Caco-2 (cell line): ENCODE results near the gene EPHA10. TPM values are rescaled to one million over a fixed set of nuclear protein-coding genes. Genes with fewer than 3 reads are reported as not detected.

ENCODE experiments used
- BruUV-seq: library from RNA; stranded (reverse); fragments of 400-500 nt; replicated peaks from 2 replicates; lab custom pipeline; 2021; lab: Mats Ljungman, UMichigan
- CTCF ChIA-PET: fragments of 300-600 bp; sonication (Branson Sonifier 250); formaldehyde crosslinking; loops from one replicate; lab custom pipeline; 2022; ENCODE audit warnings: antibody characterized with exemption; lab: Charles Lee
- POLR2A ChIA-PET: fragments of 300-600 bp; sonication (Branson Sonifier 250); formaldehyde crosslinking; loops from one replicate; lab custom pipeline; 2022; ENCODE audit warnings: antibody characterized with exemption; lab: Charles Lee
- DNase-seq, 2 experiments: peaks; one replicate each; pipeline versions ENCODE4 v3.0.0 to v3.0.0-alpha.2; 2020 to 2022
- H3K27me3 ChIP-seq: replicated peaks from 2 replicates; pipeline ENCODE4 v1.6.0; 2011; ENCODE audit warnings: low read length; ENCODE audit not compliant: control insufficient read depth, insufficient read depth
- H3K36me3 ChIP-seq: 2 replicates; pipeline ENCODE4 v1.5.1; 2011; ENCODE audit warnings: low read length; ENCODE audit not compliant: control insufficient read depth, insufficient read depth
- H3K4me1 ChIP-seq: fragments of 250-450 bp; sonication (Bioruptor Pico); 2 replicates; pipeline ENCODE4 v1.5.1; 2020; ENCODE audit warnings: mild to moderate bottlenecking
- H3K4me3 ChIP-seq: 2 replicates; pipeline ENCODE4 v1.5.1; 2011; ENCODE audit warnings: low read depth, mild to moderate bottlenecking, control low read depth, low read length
- H3K9me3 ChIP-seq: fragments of 250-450 bp; sonication (Bioruptor Pico); 2 replicates; pipeline ENCODE4 v1.5.1; 2020; ENCODE audit warnings: mild to moderate bottlenecking, moderate library complexity
- H3K27ac Mint-ChIP-seq: one replicate; pipeline ENCODE4 v1.8.0; 2022; ENCODE audit warnings: mixed read lengths; ENCODE audit not compliant: unreplicated experiment
- H3K27me3 Mint-ChIP-seq: one replicate; pipeline ENCODE4 v1.8.0; 2022; ENCODE audit warnings: mixed read lengths; ENCODE audit not compliant: insufficient read depth, unreplicated experiment
- H3K36me3 Mint-ChIP-seq: one replicate; pipeline ENCODE4 v1.8.0; 2022; ENCODE audit warnings: mild to moderate bottlenecking, mixed read lengths; ENCODE audit not compliant: insufficient read depth, unreplicated experiment
- H3K4me1 Mint-ChIP-seq: one replicate; pipeline ENCODE4 v1.8.0; 2022; ENCODE audit warnings: low read depth, mixed read lengths; ENCODE audit not compliant: unreplicated experiment
- H3K4me3 Mint-ChIP-seq: one replicate; pipeline ENCODE4 v1.8.0; 2022; ENCODE audit warnings: mild to moderate bottlenecking, moderate library complexity, mixed read lengths; ENCODE audit not compliant: unreplicated experiment
- H3K9me3 Mint-ChIP-seq: one replicate; pipeline ENCODE4 v1.8.0; 2022; ENCODE audit warnings: mixed read lengths; ENCODE audit not compliant: unreplicated experiment
- intact Hi-C: fragments of 100-400 bp; cut with micrococcal nuclease; formaldehyde crosslinking; loops from one replicate; pipeline ENCODE4 v1.10.0; 2022; ENCODE audit not compliant: unreplicated experiment
- total RNA-seq: library from RNA; stranded (reverse); gene quantifications from 2 replicates; pipeline ENCODE4 v1.2.3, GENCODE V29; 2022
- TF ChIP-seq, protein P1 (sequence below), 2 experiments: fragments of 200-600 bp in 1 of 2; IDR thresholded peaks; 1 replicate in 1 of 2; 2 replicates in 1 of 2; pipeline versions ENCODE4 v1.5.1 to v1.8.0; 2011 to 2022; ENCODE audit warnings: antibody characterized with exemption in 1 of 2, control low read depth in 1 of 2, inconsistent platforms in 1 of 2, low read depth in 1 of 2, low read length in 1 of 2, mild to moderate bottlenecking in 1 of 2, moderate library complexity in 1 of 2; ENCODE audit not compliant: insufficient read depth in 1 of 2, severe bottlenecking in 1 of 2, unreplicated experiment in 1 of 2

The EPHA10 gene
- total RNA-seq, 1 experiment from 2014 or later, result 2.8 TPM

- TF ChIP-seq, protein P1, sequence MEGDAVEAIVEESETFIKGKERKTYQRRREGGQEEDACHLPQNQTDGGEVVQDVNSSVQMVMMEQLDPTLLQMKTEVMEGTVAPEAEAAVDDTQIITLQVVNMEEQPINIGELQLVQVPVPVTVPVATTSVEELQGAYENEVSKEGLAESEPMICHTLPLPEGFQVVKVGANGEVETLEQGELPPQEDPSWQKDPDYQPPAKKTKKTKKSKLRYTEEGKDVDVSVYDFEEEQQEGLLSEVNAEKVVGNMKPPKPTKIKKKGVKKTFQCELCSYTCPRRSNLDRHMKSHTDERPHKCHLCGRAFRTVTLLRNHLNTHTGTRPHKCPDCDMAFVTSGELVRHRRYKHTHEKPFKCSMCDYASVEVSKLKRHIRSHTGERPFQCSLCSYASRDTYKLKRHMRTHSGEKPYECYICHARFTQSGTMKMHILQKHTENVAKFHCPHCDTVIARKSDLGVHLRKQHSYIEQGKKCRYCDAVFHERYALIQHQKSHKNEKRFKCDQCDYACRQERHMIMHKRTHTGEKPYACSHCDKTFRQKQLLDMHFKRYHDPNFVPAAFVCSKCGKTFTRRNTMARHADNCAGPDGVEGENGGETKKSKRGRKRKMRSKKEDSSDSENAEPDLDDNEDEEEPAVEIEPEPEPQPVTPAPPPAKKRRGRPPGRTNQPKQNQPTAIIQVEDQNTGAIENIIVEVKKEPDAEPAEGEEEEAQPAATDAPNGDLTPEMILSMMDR (IDR thresholded peaks at IDR 0.05; ENCODE audit: insufficient read depth in 1 of 2, low read depth in 1 of 2, low read length in 1 of 2, severe bottlenecking in 1 of 2, unreplicated experiment in 1 of 2), result no peak
- no peak for DNase-seq
- no TSS peak for BruUV-seq
- no peaks in the 10 kb centered on the region for H3K9me3 Mint-ChIP-seq
- H3K4me3 Mint-ChIP-seq, result no peak overlapping the region
- intact Hi-C loops, result no loop called here
- POLR2A ChIA-PET, result no interaction called here
- no peak overlapping the region for H3K27ac Mint-ChIP-seq
- no peaks in the 10 kb centered on the region for H3K36me3 Mint-ChIP-seq
- H3K27me3 Mint-ChIP-seq, result peaks cover 6% of the 10 kb centered on the region
- H3K27me3 ChIP-seq, result no peaks in the 10 kb centered on the region
- H3K4me3 ChIP-seq, result no peak overlapping the region
- CTCF ChIA-PET, result no interaction called here
- no peaks in the 10 kb centered on the region for H3K4me1 Mint-ChIP-seq
- no peaks in the 10 kb centered on the region for H3K4me1 ChIP-seq
- no peaks in the 10 kb centered on the region for H3K36me3 ChIP-seq
- no peaks in the 10 kb centered on the region for H3K9me3 ChIP-seq
These were observed 93.7 kb downstream of the EPHA10 start for GRCh38 chr1:37671261-37671660.

DNA sequence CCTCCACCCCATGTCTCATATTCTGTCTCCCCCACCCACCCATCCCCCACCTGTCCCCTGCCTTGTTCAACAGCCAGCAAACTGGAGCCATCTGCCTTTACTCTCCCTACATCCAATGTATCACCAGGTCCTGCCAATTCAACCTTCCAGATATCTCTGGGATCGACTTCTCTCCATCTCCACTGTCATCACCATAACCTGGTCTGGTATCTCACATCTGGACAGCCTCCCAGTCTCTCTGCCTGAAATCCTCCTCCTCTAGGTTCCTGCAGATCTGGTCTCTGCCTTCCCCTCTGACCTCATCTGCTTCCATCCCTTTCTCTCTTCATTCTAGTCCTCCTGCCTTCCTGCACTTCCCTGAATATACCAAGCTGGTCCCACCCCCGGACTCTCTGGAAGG lies 94.8 kb downstream of the EPHA10 start:
- H3K4me1 ChIP-seq, result no peaks in the 10 kb centered on the region
- no TSS peak for BruUV-seq
- no peak overlapping the region for H3K4me3 ChIP-seq
- Mint-ChIP-seq H3K4me3 (no peak overlapping the region), H3K9me3 (no peaks in the 10 kb centered on the region), H3K36me3 (no peaks in the 10 kb centered on the region), H3K4me1 (no peaks in the 10 kb centered on the region), H3K27ac (no peak overlapping the region), H3K27me3 (peaks cover 6% of the 10 kb centered on the region)
- TF ChIP-seq, protein P1 (IDR thresholded peaks at IDR 0.05; ENCODE audit: insufficient read depth in 1 of 2, low read depth in 1 of 2, low read length in 1 of 2, severe bottlenecking in 1 of 2, unreplicated experiment in 1 of 2), result no peak
- intact Hi-C loops, result no loop called here
- H3K27me3 ChIP-seq, result no peaks in the 10 kb centered on the region
- no peaks in the 10 kb centered on the region for H3K36me3 ChIP-seq
- POLR2A ChIA-PET, result no interaction called here
- no peak for DNase-seq
- CTCF ChIA-PET, result no interaction called here
- no peaks in the 10 kb centered on the region for H3K9me3 ChIP-seq

DNA sequence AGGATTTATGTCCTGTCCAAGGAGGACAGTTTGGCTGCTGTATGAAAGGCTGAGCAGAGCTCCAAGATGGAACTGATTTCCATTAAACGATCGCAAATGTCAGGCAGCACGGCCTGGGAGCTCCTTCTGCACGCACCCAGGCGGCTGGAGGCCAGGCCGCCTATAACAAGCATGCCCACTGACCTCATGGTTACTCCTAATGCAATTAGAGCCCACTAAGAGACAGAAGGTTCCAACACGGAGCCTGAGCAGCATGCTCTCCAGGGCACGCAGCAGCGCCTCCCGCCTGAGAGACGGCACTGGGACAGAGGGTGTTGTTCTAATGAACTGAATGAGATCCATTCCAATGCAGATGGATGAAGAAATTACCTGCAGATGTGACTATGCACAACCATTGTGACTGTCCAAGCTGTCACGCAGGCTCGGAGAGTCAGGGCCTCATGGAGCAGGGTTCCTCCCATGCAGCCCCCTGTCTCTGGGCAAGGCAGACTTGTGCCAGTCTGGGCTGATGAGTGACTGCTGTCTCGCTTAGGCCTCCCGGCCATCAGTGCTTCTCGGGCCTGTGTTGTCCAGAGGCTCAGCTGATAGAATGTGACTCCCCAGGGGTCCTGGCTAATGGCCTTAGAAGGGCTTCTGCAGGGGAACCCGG lies 97.8 kb downstream of the EPHA10 start:
- Mint-ChIP-seq H3K4me1 (no peaks in the 10 kb centered on the region), H3K36me3 (no peaks in the 10 kb centered on the region), H3K27me3 (peaks cover 6% of the 10 kb centered on the region), H3K9me3 (no peaks in the 10 kb centered on the region), H3K27ac (no peak overlapping the region), H3K4me3 (no peak overlapping the region)
- Histone ChIP-seq H3K36me3 (no peaks in the 10 kb centered on the region), H3K27me3 (no peaks in the 10 kb centered on the region), H3K4me3 (no peak overlapping the region), H3K9me3 (no peaks in the 10 kb centered on the region), H3K4me1 (no peaks in the 10 kb centered on the region)
- ChIA-PET POLR2A (no interaction called here), CTCF (interaction anchor here (0.6 kb wide), 1 partner anchor 135 kb away, joined by 5 read pairs; no protein-coding TSS in a partner anchor)
- no peak for DNase-seq
- TF ChIP-seq, protein P1 (IDR thresholded peaks at IDR 0.05; ENCODE audit: insufficient read depth in 1 of 2, low read depth in 1 of 2, low read length in 1 of 2, severe bottlenecking in 1 of 2, unreplicated experiment in 1 of 2), result no peak
- intact Hi-C loops, result no loop called here
- BruUV-seq, result no TSS peak
